ENCODE data around the gene TIMM29. TPM values are rescaled to one million over a fixed set of nuclear protein-coding genes. Genes with fewer than 3 reads are reported as not detected.

The TIMM29 gene
- polyA plus RNA-seq, 3 donors = 5.2 to 18.7 (median 14.1) TPM

DNA sequence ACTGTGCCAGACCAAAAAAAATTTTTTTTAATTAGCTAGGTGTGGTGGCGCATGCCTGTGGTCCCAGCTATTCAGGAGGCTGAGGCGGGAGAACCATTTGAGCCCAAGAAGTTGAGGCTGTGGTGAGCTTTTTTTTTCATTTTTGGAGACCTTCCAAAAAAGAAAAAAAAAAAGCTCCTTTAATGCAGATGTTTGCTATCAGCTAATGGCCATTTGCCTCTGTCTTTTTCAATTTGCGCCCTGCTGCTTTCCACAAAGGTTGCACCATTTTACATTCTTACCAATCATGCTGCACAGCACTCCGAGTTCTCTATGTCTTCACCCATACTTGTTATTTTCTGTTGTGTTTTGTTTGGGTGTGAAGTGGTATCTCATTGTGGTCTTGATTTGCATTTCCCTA lies 16.7 kb downstream of the TIMM29 start:
- Mint-ChIP-seq H3K36me3 (no peaks in the 10 kb centered on the region), H3K4me1 (peaks cover 1% of the 10 kb centered on the region), H3K27ac (no peak overlapping the region), H3K4me3 (no peak overlapping the region), H3K27me3 (ENCODE audit: low read depth in 3 of 3) (no peaks in the 10 kb centered on the region), H3K9me3 (no peaks in the 10 kb centered on the region)
- Histone ChIP-seq H3K27me3 (ENCODE audit: control insufficient read depth in 2 of 2, insufficient read depth in 2 of 2, low read length in 2 of 2) (no peaks in the 10 kb centered on the region), H3K36me3 (replicated peaks in 1 of 2; ENCODE audit: control insufficient read depth in 1 of 2, insufficient read depth in 2 of 2, low read length in 2 of 2) (no peaks in the 10 kb centered on the region), H3K9me3 (replicated peaks in 1 of 2; ENCODE audit: control insufficient read depth in 1 of 2, insufficient read depth in 1 of 2, low read length in 2 of 2) (no peaks in the 10 kb centered on the region), H3K9ac (ENCODE audit: insufficient read depth, low read length, poor library complexity, severe bottlenecking) (no peak overlapping the region), H3K79me2 (ENCODE audit: insufficient read depth, low read length) (no peaks in the 10 kb centered on the region), H3K4me3 (replicated peaks in 1 of 3; ENCODE audit: low read depth in 2 of 3, low read length in 3 of 3) (no peak overlapping the region), H2AFZ (ENCODE audit: insufficient read depth, low read depth, low read length, poor library complexity, severe bottlenecking) (no peak overlapping the region), H4K20me1 (ENCODE audit: insufficient read depth, low read length) (no peaks in the 10 kb centered on the region), H3K27ac (ENCODE audit: low read depth in 1 of 2, low read length in 2 of 2) (no peak overlapping the region), H3K4me2 (replicated peaks; ENCODE audit: extremely low read depth, low read length, poor library complexity, severe bottlenecking) (no peak overlapping the region), H3K4me1 (ENCODE audit: control insufficient read depth in 1 of 2, insufficient read depth in 2 of 2, low read length in 2 of 2) (peaks cover 0 to 3% of the 10 kb centered on the region in 2 donors)
- DNase-seq = no peak
- TF ChIP-seq, protein P1, sequence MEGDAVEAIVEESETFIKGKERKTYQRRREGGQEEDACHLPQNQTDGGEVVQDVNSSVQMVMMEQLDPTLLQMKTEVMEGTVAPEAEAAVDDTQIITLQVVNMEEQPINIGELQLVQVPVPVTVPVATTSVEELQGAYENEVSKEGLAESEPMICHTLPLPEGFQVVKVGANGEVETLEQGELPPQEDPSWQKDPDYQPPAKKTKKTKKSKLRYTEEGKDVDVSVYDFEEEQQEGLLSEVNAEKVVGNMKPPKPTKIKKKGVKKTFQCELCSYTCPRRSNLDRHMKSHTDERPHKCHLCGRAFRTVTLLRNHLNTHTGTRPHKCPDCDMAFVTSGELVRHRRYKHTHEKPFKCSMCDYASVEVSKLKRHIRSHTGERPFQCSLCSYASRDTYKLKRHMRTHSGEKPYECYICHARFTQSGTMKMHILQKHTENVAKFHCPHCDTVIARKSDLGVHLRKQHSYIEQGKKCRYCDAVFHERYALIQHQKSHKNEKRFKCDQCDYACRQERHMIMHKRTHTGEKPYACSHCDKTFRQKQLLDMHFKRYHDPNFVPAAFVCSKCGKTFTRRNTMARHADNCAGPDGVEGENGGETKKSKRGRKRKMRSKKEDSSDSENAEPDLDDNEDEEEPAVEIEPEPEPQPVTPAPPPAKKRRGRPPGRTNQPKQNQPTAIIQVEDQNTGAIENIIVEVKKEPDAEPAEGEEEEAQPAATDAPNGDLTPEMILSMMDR (IDR thresholded peaks at IDR 0.05) = no peak
- WGBS (ENCODE audit: insufficient coverage) = 100% methylated on average over 2 of the region's 4 CpGs
- intact Hi-C loops (cut with micrococcal nuclease) = loop anchor here in 1 of 2 donors (10.0 kb wide), 1 partner anchor 60 kb away; no protein-coding TSS in a partner anchor

- H4K20me1 ChIP-seq (ENCODE audit: insufficient read depth, low read length) = no peaks in the 10 kb centered on the region
- no peaks in the 10 kb centered on the region for H3K27me3 ChIP-seq (ENCODE audit: control insufficient read depth in 2 of 2, insufficient read depth in 2 of 2, low read length in 2 of 2)
- H3K79me2 ChIP-seq (ENCODE audit: insufficient read depth, low read length) = no peaks in the 10 kb centered on the region
- Mint-ChIP-seq H3K36me3 (no peaks in the 10 kb centered on the region), H3K4me1 (no peaks in the 10 kb centered on the region), H3K9me3 (peaks cover 0 to 4% (median 0%) of the 10 kb centered on the region in 7 donors), H3K27me3 (ENCODE audit: low read depth in 3 of 3) (no peaks in the 10 kb centered on the region), H3K4me3 (no peak overlapping the region), H3K27ac (no peak overlapping the region)
- no peak for DNase-seq
- H3K9ac ChIP-seq (ENCODE audit: insufficient read depth, low read length, poor library complexity, severe bottlenecking) = no peak overlapping the region
- TF ChIP-seq, protein P1 (IDR thresholded peaks at IDR 0.05) = no peak
- H3K4me1 ChIP-seq (ENCODE audit: control insufficient read depth in 1 of 2, insufficient read depth in 2 of 2, low read length in 2 of 2) = peaks cover 0 to under 1% of the 10 kb centered on the region in 2 donors
- no peaks in the 10 kb centered on the region for H3K36me3 ChIP-seq (replicated peaks in 1 of 2; ENCODE audit: control insufficient read depth in 1 of 2, insufficient read depth in 2 of 2, low read length in 2 of 2)
- H3K27ac ChIP-seq (ENCODE audit: low read depth in 1 of 2, low read length in 2 of 2) = no peak overlapping the region
- intact Hi-C loops (cut with micrococcal nuclease) = loop anchor here in 1 of 2 donors (10.0 kb wide), 1 partner anchor 58 kb away; no protein-coding TSS in a partner anchor
- no peak overlapping the region for H3K4me3 ChIP-seq (replicated peaks in 1 of 3; ENCODE audit: low read depth in 2 of 3, low read length in 3 of 3)
- WGBS (ENCODE audit: insufficient coverage) = 94% methylated on average over 6 of the region's 6 CpGs
- no peak overlapping the region for H2AFZ ChIP-seq (ENCODE audit: insufficient read depth, low read depth, low read length, poor library complexity, severe bottlenecking)
- H3K9me3 ChIP-seq (replicated peaks in 1 of 2; ENCODE audit: control insufficient read depth in 1 of 2, insufficient read depth in 1 of 2, low read length in 2 of 2) = no peaks in the 10 kb centered on the region
- H3K4me2 ChIP-seq (replicated peaks; ENCODE audit: extremely low read depth, low read length, poor library complexity, severe bottlenecking) = no peak overlapping the region
Measured at GRCh38 chr19:10946958-10947657, 18.5 kb downstream of the TIMM29 start.

Measured in CD14-positive monocyte (primary cell).